ENCODE results near the gene TSR2.
A peak's percentile ranks its signal among the peaks of the same experiment; 100 is the strongest.

Gene TSR2

DNA sequence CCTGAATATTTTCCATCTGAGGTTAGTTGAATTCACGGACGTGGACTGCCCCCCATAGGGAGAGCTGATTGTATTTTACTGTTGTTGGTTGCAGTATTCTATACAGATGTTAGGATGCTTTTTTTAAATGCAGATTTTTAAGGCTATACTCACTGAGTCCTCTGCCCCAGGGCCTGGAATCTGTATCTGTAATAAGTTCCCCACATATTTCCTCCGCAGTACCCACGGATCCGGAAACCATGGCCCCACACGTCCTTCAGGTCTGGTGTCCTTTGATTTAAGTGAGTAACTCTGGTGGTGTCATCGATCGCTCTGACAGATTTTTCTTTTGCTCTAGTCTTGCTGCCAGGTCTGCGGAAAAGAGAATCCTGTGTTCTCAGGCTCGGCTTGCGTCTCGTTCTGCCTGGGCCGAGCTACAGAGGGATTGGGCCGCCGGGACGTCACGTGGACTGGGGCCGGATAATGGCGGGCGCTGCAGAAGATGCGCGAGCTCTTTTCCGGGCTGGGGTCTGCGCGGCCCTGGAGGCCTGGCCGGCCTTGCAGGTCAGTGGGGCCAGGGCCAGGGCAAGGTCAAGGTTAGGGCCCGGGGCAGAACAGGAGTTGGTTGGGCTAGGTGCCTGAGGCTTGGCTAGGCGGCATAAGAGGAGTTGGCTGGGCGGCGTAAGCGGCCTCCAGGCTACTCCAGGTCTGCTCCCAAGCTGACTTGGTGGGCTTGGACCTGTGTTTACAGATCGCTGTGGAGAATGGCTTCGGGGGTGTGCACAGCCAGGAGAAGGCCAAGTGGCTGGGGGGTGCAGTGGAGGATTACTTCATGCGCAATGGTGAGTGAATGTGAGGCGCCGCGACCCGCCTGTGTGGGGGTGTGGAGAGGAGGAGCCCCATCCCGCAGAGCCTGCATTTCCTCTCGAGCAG, at the start of gene TSR2:
TSS of gene TSR2 (plus strand) at position 445 of the 912 bp plus-strand sequence. CDS start at position 463, 18 bp downstream.
- Histone ChIP-seq H3K4me3 (ENCODE audit: low read depth in 1 of 5, low read length in 5 of 5) (peak within 1 kb of the TSS; percentile 85 to 94 (median 92)), H3K27me3 (ENCODE audit: control insufficient read depth in 5 of 5, insufficient read depth in 4 of 5, low read length in 5 of 5) (peaks cover 0 to 6% (median 0%) of the 10 kb centered on the region in 5 donors), H3K9ac (ENCODE audit: low read length in 5 of 5) (peak within 1 kb of the TSS; percentile 6 to 87 (median 74)), H3K9me3 (ENCODE audit: control insufficient read depth in 5 of 5, low read length in 5 of 5) (no peaks in the 10 kb centered on the region), H3K27ac (ENCODE audit: low read depth, low read length) (no peak within 1 kb of the TSS), H3K36me3 (ENCODE audit: control insufficient read depth in 5 of 5, insufficient read depth in 5 of 5, low read length in 5 of 5) (peaks cover 0 to 17% (median 9%) of the 10 kb centered on the region in 5 donors), H3K4me1 (ENCODE audit: control insufficient read depth in 5 of 5, insufficient read depth in 5 of 5, low read length in 5 of 5) (peaks cover 2 to 26% (median 18%) of the 10 kb centered on the region in 5 donors)

DNA sequence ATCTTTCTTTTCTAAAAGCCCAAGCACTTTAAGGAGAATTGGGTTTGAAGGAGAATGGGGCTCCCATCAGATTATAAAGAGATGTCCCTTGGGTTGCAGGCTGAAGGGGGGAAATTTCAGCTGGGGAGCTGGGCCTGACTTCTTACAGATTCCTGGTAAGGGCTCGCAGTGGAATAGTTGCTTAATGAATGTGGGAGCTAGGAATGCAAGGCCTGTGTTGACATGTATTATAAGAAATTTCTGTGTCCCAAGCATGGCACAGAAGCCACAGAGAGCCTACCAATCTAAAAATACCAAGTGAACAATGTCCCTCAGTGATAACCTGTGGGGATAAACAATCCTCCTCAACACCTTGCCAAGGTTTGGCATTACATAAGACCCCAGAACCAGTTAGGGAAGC, 43.1 kb upstream of the TSR2 start:
- H3K9me3 ChIP-seq (ENCODE audit: control insufficient read depth in 5 of 5, low read length in 5 of 5), result no peaks in the 10 kb centered on the region
- no peak overlapping the region for H3K9ac ChIP-seq (ENCODE audit: low read length in 5 of 5)
- peaks cover 0 to 5% (median 0%) of the 10 kb centered on the region in 5 donors for H3K27me3 ChIP-seq (ENCODE audit: control insufficient read depth in 5 of 5, insufficient read depth in 4 of 5, low read length in 5 of 5)
- H3K36me3 ChIP-seq (ENCODE audit: control insufficient read depth in 5 of 5, insufficient read depth in 5 of 5, low read length in 5 of 5), result no peaks in the 10 kb centered on the region
- no peak overlapping the region for H3K27ac ChIP-seq (ENCODE audit: low read depth, low read length)
- no peaks in the 10 kb centered on the region for H3K4me1 ChIP-seq (ENCODE audit: control insufficient read depth in 5 of 5, insufficient read depth in 5 of 5, low read length in 5 of 5)
- no peak overlapping the region for H3K4me3 ChIP-seq (ENCODE audit: low read depth in 1 of 5, low read length in 5 of 5)

DNA sequence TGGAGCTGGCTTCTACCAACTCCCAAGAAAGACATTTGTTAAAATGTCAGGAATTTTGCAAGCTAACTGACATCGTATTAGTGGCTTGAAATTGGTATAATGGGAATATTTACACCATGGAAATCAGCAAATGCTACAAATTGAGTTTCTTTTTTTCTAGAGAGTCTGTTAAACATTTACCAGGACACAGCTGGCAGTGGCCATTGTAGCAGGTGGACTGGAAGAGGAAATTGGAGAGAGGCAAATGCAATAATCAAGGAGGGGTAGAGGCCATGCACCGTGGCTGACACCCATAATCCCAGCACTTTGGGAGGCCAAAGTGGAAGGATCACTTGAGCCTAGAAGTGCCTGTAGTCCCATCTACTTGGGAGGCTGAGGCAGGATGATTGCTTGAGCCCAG, 32.9 kb upstream of the TSR2 start:
- no peak overlapping the region for H3K27ac ChIP-seq (ENCODE audit: low read depth, low read length)
- no peaks in the 10 kb centered on the region for H3K9me3 ChIP-seq (ENCODE audit: control insufficient read depth in 5 of 5, low read length in 5 of 5)
- H3K9ac ChIP-seq (ENCODE audit: low read length in 5 of 5), result no peak overlapping the region
- H3K27me3 ChIP-seq (ENCODE audit: control insufficient read depth in 5 of 5, insufficient read depth in 4 of 5, low read length in 5 of 5), result peaks cover 0 to 2% (median 0%) of the 10 kb centered on the region in 5 donors
- no peak overlapping the region for H3K4me3 ChIP-seq (ENCODE audit: low read depth in 1 of 5, low read length in 5 of 5)
- no peaks in the 10 kb centered on the region for H3K4me1 ChIP-seq (ENCODE audit: control insufficient read depth in 5 of 5, insufficient read depth in 5 of 5, low read length in 5 of 5)
- no peaks in the 10 kb centered on the region for H3K36me3 ChIP-seq (ENCODE audit: control insufficient read depth in 5 of 5, insufficient read depth in 5 of 5, low read length in 5 of 5)

DNA sequence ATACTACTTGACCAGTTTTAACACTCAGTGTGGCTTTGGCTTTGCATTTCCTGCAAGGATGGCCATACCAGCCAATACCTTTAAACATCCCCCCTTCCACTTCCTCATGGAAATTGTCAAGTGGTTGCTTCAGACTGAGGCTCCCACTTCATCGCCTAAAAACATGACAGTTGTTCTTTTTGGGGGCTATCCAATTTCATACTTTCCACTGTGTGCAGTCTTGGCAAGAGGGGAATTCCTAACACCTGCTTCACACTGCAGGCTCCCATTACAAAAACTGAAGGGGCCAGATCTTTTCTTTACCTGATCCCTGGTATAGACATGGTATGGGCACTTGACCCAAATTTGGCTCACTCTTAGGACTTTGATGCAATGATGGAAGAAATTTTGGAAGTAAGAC, 28.5 kb upstream of the TSR2 start:
- peaks cover 3 to 9% (median 5%) of the 10 kb centered on the region in 5 donors for H3K27me3 ChIP-seq (ENCODE audit: control insufficient read depth in 5 of 5, insufficient read depth in 4 of 5, low read length in 5 of 5)
- no peak overlapping the region for H3K27ac ChIP-seq (ENCODE audit: low read depth, low read length)
- no peaks in the 10 kb centered on the region for H3K4me1 ChIP-seq (ENCODE audit: control insufficient read depth in 5 of 5, insufficient read depth in 5 of 5, low read length in 5 of 5)
- H3K4me3 ChIP-seq (ENCODE audit: low read depth in 1 of 5, low read length in 5 of 5), result no peak overlapping the region
- H3K9ac ChIP-seq (ENCODE audit: low read length in 5 of 5), result no peak overlapping the region
- H3K9me3 ChIP-seq (ENCODE audit: control insufficient read depth in 5 of 5, low read length in 5 of 5), result peaks cover 0 to 2% (median 0%) of the 10 kb centered on the region in 5 donors
- H3K36me3 ChIP-seq (ENCODE audit: control insufficient read depth in 5 of 5, insufficient read depth in 5 of 5, low read length in 5 of 5), result no peaks in the 10 kb centered on the region

DNA sequence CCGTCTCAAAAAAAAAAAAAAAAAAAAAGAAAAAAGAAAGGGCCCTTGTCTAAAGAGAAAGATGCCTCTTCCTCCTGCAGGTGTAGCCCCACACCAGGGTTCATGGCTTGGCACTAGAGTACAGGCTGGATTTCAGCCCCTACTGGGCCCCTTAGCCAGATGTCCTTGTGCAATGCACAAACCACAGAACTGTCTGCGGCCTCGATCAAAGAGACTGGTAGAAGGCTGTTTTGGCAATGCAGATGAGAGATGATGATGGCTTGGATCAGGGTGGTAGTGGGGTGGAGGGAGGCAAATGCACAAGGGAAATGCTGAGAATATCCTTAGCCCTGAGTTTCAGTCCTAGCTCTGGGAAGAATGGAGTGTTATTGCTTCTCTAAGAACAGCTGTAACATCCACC, 26.5 kb upstream of the TSR2 start:
- Histone ChIP-seq H3K36me3 (ENCODE audit: control insufficient read depth in 5 of 5, insufficient read depth in 5 of 5, low read length in 5 of 5) (no peaks in the 10 kb centered on the region), H3K27me3 (ENCODE audit: control insufficient read depth in 5 of 5, insufficient read depth in 4 of 5, low read length in 5 of 5) (peaks cover 4 to 9% (median 5%) of the 10 kb centered on the region in 5 donors), H3K4me3 (ENCODE audit: low read depth in 1 of 5, low read length in 5 of 5) (no peak overlapping the region)

DNA sequence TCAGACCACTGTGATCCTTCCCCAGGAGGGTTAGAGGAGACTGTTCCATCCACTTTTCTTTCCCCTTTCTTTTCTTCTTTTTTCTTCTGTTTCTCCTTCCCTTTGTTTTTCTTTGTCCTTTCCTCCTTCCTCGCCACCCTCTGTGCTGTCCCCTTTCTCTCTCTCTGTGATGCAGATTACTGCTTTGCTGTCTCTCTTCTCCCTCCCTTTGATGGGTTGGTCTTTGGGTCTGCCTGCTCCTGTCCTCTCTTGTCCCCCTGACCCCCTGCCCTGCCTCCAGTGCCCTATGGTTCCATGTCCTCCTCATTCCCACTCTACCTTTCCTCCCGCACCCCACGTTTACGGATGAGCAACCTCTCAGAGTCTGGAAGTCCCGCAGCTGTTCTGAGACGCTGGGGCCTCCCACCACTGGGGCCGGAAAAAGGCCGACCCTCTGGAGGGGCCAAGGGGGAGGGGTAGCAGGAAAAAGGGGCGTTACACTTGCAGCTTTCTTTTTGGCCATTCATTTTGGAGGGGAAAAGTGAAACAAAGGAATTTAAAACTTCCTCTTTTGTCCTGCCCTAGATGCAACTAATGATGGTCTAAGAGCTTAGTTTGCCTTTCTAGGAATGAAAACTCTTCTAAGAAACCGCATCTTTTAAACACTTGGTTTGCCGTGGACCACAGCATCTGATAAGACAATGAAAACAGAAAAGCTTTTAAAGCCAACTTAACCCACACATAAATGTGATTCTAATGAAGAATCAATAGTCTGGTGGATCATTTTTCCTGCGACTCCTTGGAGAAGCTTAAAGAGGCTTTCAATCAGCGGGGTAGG, 24.5 kb upstream of the TSR2 start:
- H3K9me3 ChIP-seq (ENCODE audit: control insufficient read depth in 5 of 5, low read length in 5 of 5), result peaks cover 0 to 4% (median 0%) of the 10 kb centered on the region in 5 donors
- no peak overlapping the region for H3K9ac ChIP-seq (ENCODE audit: low read length in 5 of 5)
- no peak overlapping the region for H3K4me3 ChIP-seq (ENCODE audit: low read depth in 1 of 5, low read length in 5 of 5)
- no peak overlapping the region for H3K27ac ChIP-seq (ENCODE audit: low read depth, low read length)
- H3K27me3 ChIP-seq (ENCODE audit: control insufficient read depth in 5 of 5, insufficient read depth in 4 of 5, low read length in 5 of 5), result peaks cover 4 to 13% (median 5%) of the 10 kb centered on the region in 5 donors
- H3K4me1 ChIP-seq (ENCODE audit: control insufficient read depth in 5 of 5, insufficient read depth in 5 of 5, low read length in 5 of 5), result no peaks in the 10 kb centered on the region
- H3K36me3 ChIP-seq (ENCODE audit: control insufficient read depth in 5 of 5, insufficient read depth in 5 of 5, low read length in 5 of 5), result no peaks in the 10 kb centered on the region

More for the DNA sequence above, 26.5 kb upstream of the TSR2 start:
- Histone ChIP-seq H3K9ac (ENCODE audit: low read length in 5 of 5) (no peak overlapping the region), H3K9me3 (ENCODE audit: control insufficient read depth in 5 of 5, low read length in 5 of 5) (peaks cover 0 to 4% (median 0%) of the 10 kb centered on the region in 5 donors), H3K4me1 (ENCODE audit: control insufficient read depth in 5 of 5, insufficient read depth in 5 of 5, low read length in 5 of 5) (no peaks in the 10 kb centered on the region), H3K27ac (ENCODE audit: low read depth, low read length) (no peak overlapping the region)

- Histone ChIP-seq H3K9ac (ENCODE audit: low read length in 5 of 5) (no peak overlapping the region), H3K27ac (ENCODE audit: low read depth, low read length) (no peak overlapping the region), H3K27me3 (ENCODE audit: control insufficient read depth in 5 of 5, insufficient read depth in 4 of 5, low read length in 5 of 5) (peaks cover 4 to 13% (median 5%) of the 10 kb centered on the region in 5 donors), H3K36me3 (ENCODE audit: control insufficient read depth in 5 of 5, insufficient read depth in 5 of 5, low read length in 5 of 5) (no peaks in the 10 kb centered on the region), H3K9me3 (ENCODE audit: control insufficient read depth in 5 of 5, low read length in 5 of 5) (peaks cover 0 to 4% (median 0%) of the 10 kb centered on the region in 5 donors), H3K4me3 (ENCODE audit: low read depth in 1 of 5, low read length in 5 of 5) (no peak overlapping the region), H3K4me1 (ENCODE audit: control insufficient read depth in 5 of 5, insufficient read depth in 5 of 5, low read length in 5 of 5) (no peaks in the 10 kb centered on the region)
Measured at GRCh38 chrX:54416965-54417364, 23.2 kb upstream of the TSR2 start.

GRCh38 chrX:54419559-54420302, 20.5 kb upstream of the TSR2 start:
- Histone ChIP-seq H3K4me3 (ENCODE audit: low read depth in 1 of 5, low read length in 5 of 5) (no peak overlapping the region), H3K4me1 (ENCODE audit: control insufficient read depth in 5 of 5, insufficient read depth in 5 of 5, low read length in 5 of 5) (no peaks in the 10 kb centered on the region), H3K9me3 (ENCODE audit: control insufficient read depth in 5 of 5, low read length in 5 of 5) (peaks cover 0 to 4% (median 0%) of the 10 kb centered on the region in 5 donors), H3K9ac (ENCODE audit: low read length in 5 of 5) (no peak overlapping the region), H3K27me3 (ENCODE audit: control insufficient read depth in 5 of 5, insufficient read depth in 4 of 5, low read length in 5 of 5) (peaks cover 4 to 13% (median 5%) of the 10 kb centered on the region in 5 donors), H3K36me3 (ENCODE audit: control insufficient read depth in 5 of 5, insufficient read depth in 5 of 5, low read length in 5 of 5) (no peaks in the 10 kb centered on the region), H3K27ac (ENCODE audit: low read depth, low read length) (no peak overlapping the region)

DNA sequence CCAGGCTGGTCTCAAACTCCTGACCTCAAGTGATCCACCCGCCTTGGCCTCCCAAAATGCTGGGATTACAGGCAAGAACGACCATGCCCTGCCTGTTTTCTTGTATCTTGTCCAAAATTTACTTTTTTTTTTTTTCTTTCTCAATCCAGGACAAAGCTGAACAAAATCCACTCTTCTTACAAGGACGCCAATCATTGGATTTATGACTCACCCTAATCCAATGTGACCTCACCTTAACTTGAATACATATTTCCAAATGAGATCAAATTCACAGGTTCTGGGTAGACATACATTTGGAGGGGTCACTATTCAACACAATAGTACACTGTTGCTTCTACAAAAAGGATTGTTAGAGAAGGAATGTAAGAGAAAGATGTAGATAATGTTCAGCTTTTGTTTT, 18.0 kb upstream of the TSR2 start:
- peaks cover 0 to 4% (median 0%) of the 10 kb centered on the region in 5 donors for H3K27me3 ChIP-seq (ENCODE audit: control insufficient read depth in 5 of 5, insufficient read depth in 4 of 5, low read length in 5 of 5)
- H3K27ac ChIP-seq (ENCODE audit: low read depth, low read length), result no peak overlapping the region
- no peaks in the 10 kb centered on the region for H3K4me1 ChIP-seq (ENCODE audit: control insufficient read depth in 5 of 5, insufficient read depth in 5 of 5, low read length in 5 of 5)
- no peak overlapping the region for H3K9ac ChIP-seq (ENCODE audit: low read length in 5 of 5)
- H3K4me3 ChIP-seq (ENCODE audit: low read depth in 1 of 5, low read length in 5 of 5), result no peak overlapping the region
- no peaks in the 10 kb centered on the region for H3K9me3 ChIP-seq (ENCODE audit: control insufficient read depth in 5 of 5, low read length in 5 of 5)
- no peaks in the 10 kb centered on the region for H3K36me3 ChIP-seq (ENCODE audit: control insufficient read depth in 5 of 5, insufficient read depth in 5 of 5, low read length in 5 of 5)
